HEK293T (cell line): ENCODE results near the gene CDK12.

Experiments used
- ARNT ChIP-seq: fragments of 450-650 bp; IDR thresholded peaks from 2 replicates; pipeline ENCODE4 v1.6.1; 2017; ENCODE audit warnings: mild to moderate bottlenecking
- BHLHE40 ChIP-seq: fragments of 450-650 bp; IDR thresholded peaks from 2 replicates; pipeline ENCODE4 v1.6.1; 2016; ENCODE audit warnings: mild to moderate bottlenecking, moderate library complexity, borderline replicate concordance
- ELF4 ChIP-seq: fragments of 450-650 bp; IDR thresholded peaks from 2 replicates; pipeline ENCODE4 v1.6.1; 2017; ENCODE audit warnings: antibody characterized with exemption
- FOXK2 ChIP-seq: fragments of 450-650 bp; IDR thresholded peaks from 2 replicates; pipeline ENCODE4 v1.6.1; 2016; ENCODE audit warnings: mild to moderate bottlenecking
- FOXM1 ChIP-seq: fragments of 450-650 bp; IDR thresholded peaks from 2 replicates; pipeline ENCODE4 v1.6.1; 2017; ENCODE audit warnings: mild to moderate bottlenecking, borderline replicate concordance
- L3MBTL2 ChIP-seq: fragments of 450-650 bp; conservative IDR thresholded peaks from 2 replicates; pipeline ENCODE4 v1.6.1; 2016; ENCODE audit warnings: mild to moderate bottlenecking
- LEF1 ChIP-seq: fragments of 450-650 bp; IDR thresholded peaks from 2 replicates; pipeline ENCODE4 v1.6.1; 2017; ENCODE audit warnings: mild to moderate bottlenecking, borderline replicate concordance
- NFRKB ChIP-seq: fragments of 450-650 bp; IDR thresholded peaks from 2 replicates; pipeline ENCODE4 v1.6.1; 2016; ENCODE audit warnings: mild to moderate bottlenecking, moderate library complexity
- SP1 ChIP-seq: fragments of 450-650 bp; IDR thresholded peaks from 2 replicates; pipeline ENCODE4 v1.6.1; 2017
- SUZ12 ChIP-seq: fragments of 450-650 bp; IDR thresholded peaks from 2 replicates; pipeline ENCODE4 v1.6.1; 2016; ENCODE audit warnings: mild to moderate bottlenecking
- TARDBP ChIP-seq: fragments of 450-650 bp; IDR thresholded peaks from 2 replicates; pipeline ENCODE4 v1.6.1; 2016
- ZNF384 ChIP-seq: fragments of 450-650 bp; IDR thresholded peaks from 2 replicates; pipeline ENCODE4 v1.6.1; 2016

- TF ChIP-seq ARNT = no peak
- TF ChIP-seq TARDBP = no peak
- no peak for TF ChIP-seq LEF1
- TF ChIP-seq SUZ12 = no peak
- no peak for TF ChIP-seq BHLHE40
- TF ChIP-seq SP1 = no peak
- no peak for TF ChIP-seq L3MBTL2
- no peak for TF ChIP-seq FOXM1
- no peak for TF ChIP-seq ZNF384
- TF ChIP-seq ELF4 = no peak
- no peak for TF ChIP-seq NFRKB
- no peak for TF ChIP-seq FOXK2
These were observed 81.9 kb downstream of the CDK12 start for GRCh38 chr17:39543176-39543575.
